ENCODE measurements around the gene VWA1. TPM values are rescaled to one million over a fixed set of nuclear protein-coding genes. Genes with fewer than 3 reads are reported as not detected.

The VWA1 gene
- polyA plus RNA-seq, 1 experiment = 2.0 TPM

DNA sequence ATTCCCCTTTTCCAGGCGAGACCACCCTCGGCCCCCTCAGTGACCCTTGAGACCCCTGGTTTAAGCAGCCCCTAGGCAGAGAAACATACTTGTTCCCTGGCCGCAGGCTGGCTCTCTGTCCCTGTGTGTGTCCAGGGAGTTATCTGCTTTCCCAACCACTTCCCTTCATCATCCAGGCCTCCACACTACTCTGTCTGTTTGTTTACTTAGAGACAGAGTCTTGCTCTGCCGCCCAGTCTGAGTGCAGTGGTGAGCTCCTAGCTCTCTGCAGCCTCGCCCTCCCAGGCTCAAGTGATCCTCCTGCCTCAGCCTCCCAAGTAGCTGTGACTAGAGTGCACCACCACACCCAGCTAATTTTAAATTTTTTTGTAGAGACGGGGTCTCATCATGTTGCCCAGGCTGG lies 5.8 kb upstream of the VWA1 start:
- no peaks in the 10 kb centered on the region for H3K27me3 ChIP-seq (ENCODE audit: control insufficient read depth, insufficient read depth, low read length)
- H3K4me3 ChIP-seq (ENCODE audit: low read depth, low read length) = no peak overlapping the region
- TF ChIP-seq, protein P1, sequence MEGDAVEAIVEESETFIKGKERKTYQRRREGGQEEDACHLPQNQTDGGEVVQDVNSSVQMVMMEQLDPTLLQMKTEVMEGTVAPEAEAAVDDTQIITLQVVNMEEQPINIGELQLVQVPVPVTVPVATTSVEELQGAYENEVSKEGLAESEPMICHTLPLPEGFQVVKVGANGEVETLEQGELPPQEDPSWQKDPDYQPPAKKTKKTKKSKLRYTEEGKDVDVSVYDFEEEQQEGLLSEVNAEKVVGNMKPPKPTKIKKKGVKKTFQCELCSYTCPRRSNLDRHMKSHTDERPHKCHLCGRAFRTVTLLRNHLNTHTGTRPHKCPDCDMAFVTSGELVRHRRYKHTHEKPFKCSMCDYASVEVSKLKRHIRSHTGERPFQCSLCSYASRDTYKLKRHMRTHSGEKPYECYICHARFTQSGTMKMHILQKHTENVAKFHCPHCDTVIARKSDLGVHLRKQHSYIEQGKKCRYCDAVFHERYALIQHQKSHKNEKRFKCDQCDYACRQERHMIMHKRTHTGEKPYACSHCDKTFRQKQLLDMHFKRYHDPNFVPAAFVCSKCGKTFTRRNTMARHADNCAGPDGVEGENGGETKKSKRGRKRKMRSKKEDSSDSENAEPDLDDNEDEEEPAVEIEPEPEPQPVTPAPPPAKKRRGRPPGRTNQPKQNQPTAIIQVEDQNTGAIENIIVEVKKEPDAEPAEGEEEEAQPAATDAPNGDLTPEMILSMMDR (IDR thresholded peaks at IDR 0.05; ENCODE audit: insufficient read depth, low read depth, low read length) = no peak
- no peaks in the 10 kb centered on the region for H3K36me3 ChIP-seq (ENCODE audit: control insufficient read depth, insufficient read depth, low read length)
- POLR2A ChIA-PET = no interaction called here
- no peak for DNase-seq (ENCODE audit: low read depth)
- CTCF ChIA-PET = interaction anchor here (0.9 to 4.6 kb wide), 4 partner anchors 10 to 31 kb away, joined by 3 to 24 read pairs (median 4); partner anchors contain the start of genes ATAD3C and CCNL2

- CTCF ChIA-PET = interaction anchor here (0.6 to 4.6 kb wide), 4 partner anchors 12 to 33 kb away, joined by 3 to 24 read pairs (median 4); partner anchors contain the start of genes ATAD3C and CCNL2
- Histone ChIP-seq H3K27me3 (ENCODE audit: control insufficient read depth, insufficient read depth, low read length) (no peaks in the 10 kb centered on the region), H3K4me3 (ENCODE audit: low read depth, low read length) (no peak overlapping the region), H3K36me3 (ENCODE audit: control insufficient read depth, insufficient read depth, low read length) (no peaks in the 10 kb centered on the region)
- POLR2A ChIA-PET = interaction anchor here (0.6 kb wide), 2 partner anchors 30 to 56 kb away, joined by 5 to 6 read pairs; no protein-coding TSS in a partner anchor
- no peak for DNase-seq (ENCODE audit: low read depth)
- TF ChIP-seq, protein P1 (IDR thresholded peaks at IDR 0.05; ENCODE audit: insufficient read depth, low read depth, low read length) = peak; percentile 35
These were observed 5.1 kb upstream of the VWA1 start for GRCh38 chr1:1430114-1430982.

DNA sequence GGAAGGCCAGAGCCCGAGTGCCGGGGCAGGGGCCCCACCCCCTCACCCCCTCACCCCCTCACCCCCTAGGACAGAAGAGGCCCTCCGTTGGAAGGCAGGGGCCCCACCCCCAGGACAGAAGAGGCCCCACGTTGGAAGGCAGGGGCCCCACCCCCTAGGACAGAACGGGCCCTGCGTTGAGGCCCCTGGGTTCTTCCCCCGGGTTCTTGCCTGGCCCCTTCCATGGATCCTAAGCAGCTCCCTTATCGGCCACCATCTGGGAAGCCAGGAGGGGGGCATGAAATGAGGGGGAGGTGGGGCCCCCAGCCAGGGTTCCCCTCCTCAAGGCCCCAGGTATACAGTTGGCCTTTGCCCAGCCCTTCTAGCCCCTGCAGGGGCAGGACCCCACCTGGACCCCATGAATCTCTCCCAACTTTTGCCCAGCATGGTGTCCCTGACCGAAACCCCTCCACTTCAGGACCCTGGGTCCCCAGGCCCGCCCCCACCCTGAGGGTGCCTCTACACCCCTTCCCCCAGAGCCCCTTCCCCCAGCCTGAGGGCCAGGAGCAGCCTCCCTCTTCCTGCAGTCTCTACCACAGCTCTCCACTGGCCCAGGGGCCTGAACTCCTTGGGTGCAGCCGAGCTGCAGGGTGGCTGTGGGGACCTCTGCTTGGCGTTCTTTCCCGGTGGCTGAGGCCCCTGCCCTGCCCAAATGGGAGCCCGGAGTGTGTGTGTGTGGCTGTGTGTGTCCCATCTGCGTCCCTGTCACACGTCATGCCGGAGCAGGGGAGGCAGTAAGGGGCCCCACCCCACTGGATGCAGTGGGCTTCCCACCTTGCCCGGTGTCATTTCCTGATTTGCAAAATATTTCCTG lies 4.3 kb upstream of the VWA1 start:
- POLR2A ChIA-PET = no interaction called here
- TF ChIP-seq, protein P1 (IDR thresholded peaks at IDR 0.05; ENCODE audit: insufficient read depth, low read depth, low read length) = no peak
- H3K27me3 ChIP-seq (ENCODE audit: control insufficient read depth, insufficient read depth, low read length) = 0 out of 2 replicates have a peak, but pooled peaks cover under 1% of the 10 kb centered on the region
- H3K36me3 ChIP-seq (ENCODE audit: control insufficient read depth, insufficient read depth, low read length) = no peaks in the 10 kb centered on the region
- CTCF ChIA-PET = interaction anchor here (0.6 to 4.6 kb wide), 2 partner anchors 11 to 32 kb away, joined by 3 to 24 read pairs; no protein-coding TSS in a partner anchor
- H3K4me3 ChIP-seq (ENCODE audit: low read depth, low read length) = no peak overlapping the region
- DNase-seq (ENCODE audit: low read depth) = no peak

DNA sequence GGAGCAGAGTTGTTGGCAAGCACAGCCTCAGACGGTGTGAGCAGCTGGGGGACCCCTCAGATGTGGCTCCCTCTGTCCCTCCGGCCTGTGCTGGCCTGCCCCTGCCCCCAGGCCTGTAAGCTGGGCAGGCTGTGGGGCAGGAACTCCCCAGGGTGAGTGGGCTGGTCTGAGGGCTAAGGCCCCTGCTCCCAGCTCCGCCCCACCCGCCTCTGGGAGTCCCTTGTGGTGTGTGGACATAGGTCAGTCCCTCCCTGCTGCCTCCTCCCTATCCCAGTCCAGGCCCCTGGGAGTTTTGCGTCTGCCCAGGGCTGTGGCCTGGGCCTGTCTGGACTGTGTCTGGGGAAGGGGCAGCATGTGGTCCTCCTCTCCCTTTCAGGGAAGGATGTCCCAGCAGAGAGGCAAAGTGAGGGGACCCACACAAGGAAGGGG lies 3.6 kb upstream of the VWA1 start:
- POLR2A ChIA-PET = no interaction called here
- DNase-seq (ENCODE audit: low read depth) = no peak
- CTCF ChIA-PET = interaction anchor here (4.6 kb wide), 1 partner anchor 10 kb away, joined by 24 read pairs; no protein-coding TSS in a partner anchor
- Histone ChIP-seq H3K36me3 (ENCODE audit: control insufficient read depth, insufficient read depth, low read length) (no peaks in the 10 kb centered on the region), H3K27me3 (ENCODE audit: control insufficient read depth, insufficient read depth, low read length) (peaks cover 4% of the 10 kb centered on the region; the same call in 1 of the 2 replicates), H3K4me3 (ENCODE audit: low read depth, low read length) (no peak overlapping the region)
- TF ChIP-seq, protein P1 (IDR thresholded peaks at IDR 0.05; ENCODE audit: insufficient read depth, low read depth, low read length) = no peak
